Measurements from ENCODE around the gene CAMSAP2.

Gene CAMSAP2, protein sequence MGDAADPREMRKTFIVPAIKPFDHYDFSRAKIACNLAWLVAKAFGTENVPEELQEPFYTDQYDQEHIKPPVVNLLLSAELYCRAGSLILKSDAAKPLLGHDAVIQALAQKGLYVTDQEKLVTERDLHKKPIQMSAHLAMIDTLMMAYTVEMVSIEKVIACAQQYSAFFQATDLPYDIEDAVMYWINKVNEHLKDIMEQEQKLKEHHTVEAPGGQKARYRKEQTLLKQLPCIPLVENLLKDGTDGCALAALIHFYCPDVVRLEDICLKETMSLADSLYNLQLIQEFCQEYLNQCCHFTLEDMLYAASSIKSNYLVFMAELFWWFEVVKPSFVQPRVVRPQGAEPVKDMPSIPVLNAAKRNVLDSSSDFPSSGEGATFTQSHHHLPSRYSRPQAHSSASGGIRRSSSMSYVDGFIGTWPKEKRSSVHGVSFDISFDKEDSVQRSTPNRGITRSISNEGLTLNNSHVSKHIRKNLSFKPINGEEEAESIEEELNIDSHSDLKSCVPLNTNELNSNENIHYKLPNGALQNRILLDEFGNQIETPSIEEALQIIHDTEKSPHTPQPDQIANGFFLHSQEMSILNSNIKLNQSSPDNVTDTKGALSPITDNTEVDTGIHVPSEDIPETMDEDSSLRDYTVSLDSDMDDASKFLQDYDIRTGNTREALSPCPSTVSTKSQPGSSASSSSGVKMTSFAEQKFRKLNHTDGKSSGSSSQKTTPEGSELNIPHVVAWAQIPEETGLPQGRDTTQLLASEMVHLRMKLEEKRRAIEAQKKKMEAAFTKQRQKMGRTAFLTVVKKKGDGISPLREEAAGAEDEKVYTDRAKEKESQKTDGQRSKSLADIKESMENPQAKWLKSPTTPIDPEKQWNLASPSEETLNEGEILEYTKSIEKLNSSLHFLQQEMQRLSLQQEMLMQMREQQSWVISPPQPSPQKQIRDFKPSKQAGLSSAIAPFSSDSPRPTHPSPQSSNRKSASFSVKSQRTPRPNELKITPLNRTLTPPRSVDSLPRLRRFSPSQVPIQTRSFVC (N-terminal part only)

DNA sequence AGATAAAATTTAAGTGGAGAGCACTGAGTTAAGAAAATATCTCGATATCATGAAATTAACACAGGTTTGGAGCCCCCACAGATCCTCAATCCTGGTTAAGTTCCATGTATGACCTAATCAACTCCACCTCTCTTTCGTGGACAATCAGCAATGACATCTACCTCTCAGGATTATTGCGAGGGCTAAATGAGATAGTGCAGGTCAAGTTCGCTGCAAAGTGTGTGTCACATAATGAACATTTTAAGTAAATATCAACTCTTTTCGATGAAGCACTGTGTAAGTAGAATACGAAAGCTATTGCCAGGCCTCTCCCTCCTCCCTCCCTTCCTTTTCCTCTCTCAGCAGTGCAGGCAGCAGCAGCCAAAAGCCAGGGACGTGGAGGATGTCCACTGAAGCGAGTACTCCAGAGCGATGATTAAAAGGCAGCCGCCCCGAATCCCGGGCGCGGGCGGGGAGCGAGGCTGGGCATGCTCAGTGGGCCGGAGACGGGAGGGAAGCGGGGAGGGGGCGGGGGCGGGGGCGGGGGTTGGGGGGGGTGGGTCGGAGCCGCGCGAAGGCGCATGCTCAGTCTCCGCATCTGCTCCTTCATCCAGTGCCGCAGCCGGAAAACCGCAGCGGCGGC lies at the start of gene CAMSAP2:
TSS of gene CAMSAP2 (plus strand) at position 567 of the 622 bp plus-strand sequence. CDS start 935 bp downstream, outside the sequence.
- Histone ChIP-seq H3K27me3 (ENCODE audit: control insufficient read depth, insufficient read depth, low read length) (peaks cover 4% of the 10 kb centered on the region), H3K9me3 (ENCODE audit: control insufficient read depth, insufficient read depth, low read depth, low read length) (no peaks in the 10 kb centered on the region), H3K4me1 (ENCODE audit: control insufficient read depth, insufficient read depth, low read length) (peaks cover 17% of the 10 kb centered on the region), H3K4me3 (ENCODE audit: low read depth, low read length) (peak within 1 kb of the TSS; percentile 77), H3K36me3 (ENCODE audit: control insufficient read depth, insufficient read depth, low read length) (0 out of 2 replicates have a peak, but pooled peaks cover 4% of the 10 kb centered on the region), H3K27ac (ENCODE audit: low read depth, low read length) (peak within 1 kb of the TSS; percentile 91; the same call in 1 of the 2 replicates), H3K9ac (ENCODE audit: low read length) (peak within 1 kb of the TSS; percentile 98)

- Histone ChIP-seq H3K36me3 (ENCODE audit: control insufficient read depth, insufficient read depth, low read length) (no peaks in the 10 kb centered on the region), H3K27me3 (ENCODE audit: control insufficient read depth, insufficient read depth, low read length) (no peaks in the 10 kb centered on the region), H3K27ac (ENCODE audit: low read depth, low read length) (no peak overlapping the region), H3K9ac (ENCODE audit: low read length) (no peak overlapping the region), H3K4me1 (ENCODE audit: control insufficient read depth, insufficient read depth, low read length) (peaks cover 4% of the 10 kb centered on the region; the same call in 1 of the 2 replicates), H3K9me3 (ENCODE audit: control insufficient read depth, insufficient read depth, low read depth, low read length) (no peaks in the 10 kb centered on the region), H3K4me3 (ENCODE audit: low read depth, low read length) (no peak overlapping the region)
Measured at GRCh38 chr1:200692316-200692715, 46.4 kb upstream of the CAMSAP2 start.

- no peaks in the 10 kb centered on the region for H3K27me3 ChIP-seq (ENCODE audit: control insufficient read depth, insufficient read depth, low read length)
- no peak overlapping the region for H3K4me3 ChIP-seq (ENCODE audit: low read depth, low read length)
- H3K9ac ChIP-seq (ENCODE audit: low read length) = no peak overlapping the region
- no peaks in the 10 kb centered on the region for H3K9me3 ChIP-seq (ENCODE audit: control insufficient read depth, insufficient read depth, low read depth, low read length)
- no peak overlapping the region for H3K27ac ChIP-seq (ENCODE audit: low read depth, low read length)
- H3K36me3 ChIP-seq (ENCODE audit: control insufficient read depth, insufficient read depth, low read length) = no peaks in the 10 kb centered on the region
- H3K4me1 ChIP-seq (ENCODE audit: control insufficient read depth, insufficient read depth, low read length) = no peaks in the 10 kb centered on the region
Measured at GRCh38 chr1:200693327-200693726, 45.4 kb upstream of the CAMSAP2 start.

DNA sequence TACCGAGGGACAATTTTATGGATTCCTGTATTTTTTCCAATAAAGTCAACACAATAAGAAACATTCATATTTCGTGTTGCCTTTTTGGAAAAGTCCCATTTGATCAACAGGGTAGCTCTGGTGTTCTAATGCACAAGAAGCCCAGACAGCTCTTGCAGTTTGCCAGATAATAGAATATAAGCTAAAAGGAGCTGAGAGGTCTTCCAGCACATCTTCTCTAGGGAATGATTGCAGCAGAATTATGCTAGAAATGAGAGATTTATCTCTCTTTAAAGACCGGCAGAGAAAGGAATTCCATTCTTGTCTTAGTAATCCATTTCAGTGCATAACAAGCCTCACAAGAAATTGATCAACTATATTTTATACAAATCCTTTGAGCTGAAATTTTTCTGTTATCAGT lies 44.0 kb upstream of the CAMSAP2 start:
- no peak overlapping the region for H3K4me3 ChIP-seq (ENCODE audit: low read depth, low read length)
- no peaks in the 10 kb centered on the region for H3K27me3 ChIP-seq (ENCODE audit: control insufficient read depth, insufficient read depth, low read length)
- H3K36me3 ChIP-seq (ENCODE audit: control insufficient read depth, insufficient read depth, low read length) = no peaks in the 10 kb centered on the region
- no peak overlapping the region for H3K27ac ChIP-seq (ENCODE audit: low read depth, low read length)
- H3K9me3 ChIP-seq (ENCODE audit: control insufficient read depth, insufficient read depth, low read depth, low read length) = no peaks in the 10 kb centered on the region
- no peak overlapping the region for H3K9ac ChIP-seq (ENCODE audit: low read length)
- H3K4me1 ChIP-seq (ENCODE audit: control insufficient read depth, insufficient read depth, low read length) = no peaks in the 10 kb centered on the region

DNA sequence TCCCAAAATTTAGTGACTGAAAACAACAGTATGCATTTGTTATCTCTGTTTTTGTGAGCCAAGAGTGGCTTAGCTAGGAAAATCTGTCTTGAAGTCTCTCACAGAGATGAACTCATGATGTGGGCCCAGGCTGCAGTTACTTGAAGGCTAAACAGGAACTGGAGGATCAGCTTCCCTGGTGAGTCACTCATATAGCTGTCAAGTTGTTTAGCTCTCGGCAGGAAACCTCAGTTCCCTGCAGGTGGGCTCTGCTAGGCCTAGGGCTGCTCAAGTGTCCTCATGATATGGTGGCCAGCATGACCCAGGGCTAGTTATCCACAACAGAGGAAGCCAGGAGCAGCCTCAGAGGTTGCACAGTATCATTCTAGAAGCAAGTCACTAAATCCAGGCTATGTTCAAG lies 38.8 kb upstream of the CAMSAP2 start:
- no peaks in the 10 kb centered on the region for H3K27me3 ChIP-seq (ENCODE audit: control insufficient read depth, insufficient read depth, low read length)
- H3K9me3 ChIP-seq (ENCODE audit: control insufficient read depth, insufficient read depth, low read depth, low read length) = no peaks in the 10 kb centered on the region
- no peaks in the 10 kb centered on the region for H3K4me1 ChIP-seq (ENCODE audit: control insufficient read depth, insufficient read depth, low read length)
- H3K36me3 ChIP-seq (ENCODE audit: control insufficient read depth, insufficient read depth, low read length) = no peaks in the 10 kb centered on the region
- H3K9ac ChIP-seq (ENCODE audit: low read length) = no peak overlapping the region
- no peak overlapping the region for H3K4me3 ChIP-seq (ENCODE audit: low read depth, low read length)
- H3K27ac ChIP-seq (ENCODE audit: low read depth, low read length) = no peak overlapping the region

DNA sequence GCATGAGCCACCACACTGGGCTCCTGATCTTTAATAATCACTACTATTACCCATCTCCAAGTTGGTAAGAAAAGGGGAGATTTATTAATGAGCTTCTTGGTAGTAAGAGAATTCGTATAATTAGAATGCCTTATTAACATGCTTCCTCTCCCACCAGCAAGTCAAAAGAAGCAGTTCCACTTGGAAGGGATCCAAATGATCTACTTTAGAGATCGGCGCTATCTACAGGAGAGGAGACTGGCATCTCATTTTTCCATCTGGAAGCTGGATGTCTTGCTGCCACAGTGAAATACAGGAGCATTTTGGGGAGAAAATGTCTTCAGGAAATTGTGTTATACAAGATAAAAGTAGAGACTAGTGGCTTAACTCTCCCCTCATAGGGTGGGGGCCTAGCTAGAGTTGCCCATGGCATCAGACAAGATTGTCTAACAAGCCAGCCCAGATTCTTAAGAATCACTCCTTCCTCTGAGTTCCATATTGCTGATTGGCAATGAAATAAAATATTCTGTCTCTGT lies 33.6 kb upstream of the CAMSAP2 start:
- Histone ChIP-seq H3K4me3 (ENCODE audit: low read depth, low read length) (no peak overlapping the region), H3K27ac (ENCODE audit: low read depth, low read length) (no peak overlapping the region), H3K4me1 (ENCODE audit: control insufficient read depth, insufficient read depth, low read length) (no peaks in the 10 kb centered on the region), H3K36me3 (ENCODE audit: control insufficient read depth, insufficient read depth, low read length) (no peaks in the 10 kb centered on the region), H3K9ac (ENCODE audit: low read length) (no peak overlapping the region), H3K27me3 (ENCODE audit: control insufficient read depth, insufficient read depth, low read length) (no peaks in the 10 kb centered on the region), H3K9me3 (ENCODE audit: control insufficient read depth, insufficient read depth, low read depth, low read length) (no peaks in the 10 kb centered on the region)

DNA sequence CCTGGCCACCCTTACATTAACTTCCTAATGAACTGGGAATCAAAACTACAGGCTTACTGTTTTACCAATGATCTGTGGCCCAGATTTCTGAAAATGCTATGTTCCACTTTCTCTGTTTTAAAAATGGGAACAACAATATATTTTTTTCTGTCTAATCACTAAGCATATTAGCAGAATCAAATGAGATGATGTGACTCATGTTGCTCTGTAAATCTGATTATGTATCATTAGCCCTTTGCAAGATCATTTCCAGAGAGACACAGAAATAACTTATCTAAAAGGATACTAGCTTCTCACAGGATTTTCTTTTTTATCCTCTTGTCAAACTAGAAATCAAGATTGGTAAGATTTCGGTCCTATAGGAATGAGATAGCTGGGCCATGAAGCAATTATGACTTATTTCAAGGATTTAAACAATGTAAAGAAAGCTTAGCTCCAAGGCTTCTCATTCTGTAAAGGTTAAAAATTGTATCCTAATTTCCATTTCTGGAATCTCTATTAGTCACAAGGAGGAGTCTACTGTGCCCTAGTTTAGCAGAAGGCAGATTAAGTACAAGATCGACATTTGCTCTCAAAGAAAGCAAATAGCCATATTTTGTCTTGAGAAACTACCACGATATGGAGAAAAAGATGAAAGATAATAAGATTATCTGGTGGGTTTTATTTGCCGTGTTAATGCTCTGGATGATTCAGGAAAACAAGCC lies 32.4 kb upstream of the CAMSAP2 start:
- Histone ChIP-seq H3K27ac (ENCODE audit: low read depth, low read length) (no peak overlapping the region), H3K9ac (ENCODE audit: low read length) (no peak overlapping the region), H3K36me3 (ENCODE audit: control insufficient read depth, insufficient read depth, low read length) (no peaks in the 10 kb centered on the region), H3K27me3 (ENCODE audit: control insufficient read depth, insufficient read depth, low read length) (no peaks in the 10 kb centered on the region), H3K4me1 (ENCODE audit: control insufficient read depth, insufficient read depth, low read length) (no peaks in the 10 kb centered on the region), H3K4me3 (ENCODE audit: low read depth, low read length) (no peak overlapping the region), H3K9me3 (ENCODE audit: control insufficient read depth, insufficient read depth, low read depth, low read length) (no peaks in the 10 kb centered on the region)

- Histone ChIP-seq H3K4me3 (ENCODE audit: low read depth, low read length) (no peak overlapping the region), H3K36me3 (ENCODE audit: control insufficient read depth, insufficient read depth, low read length) (no peaks in the 10 kb centered on the region)
Measured at GRCh38 chr1:200707116-200707515, 31.6 kb upstream of the CAMSAP2 start.

GRCh38 chr1:200708161-200708560 lies 30.5 kb upstream of the CAMSAP2 start:
- H3K27me3 ChIP-seq (ENCODE audit: control insufficient read depth, insufficient read depth, low read length) = no peaks in the 10 kb centered on the region
- no peaks in the 10 kb centered on the region for H3K4me1 ChIP-seq (ENCODE audit: control insufficient read depth, insufficient read depth, low read length)
- no peak overlapping the region for H3K9ac ChIP-seq (ENCODE audit: low read length)
- no peaks in the 10 kb centered on the region for H3K9me3 ChIP-seq (ENCODE audit: control insufficient read depth, insufficient read depth, low read depth, low read length)
- no peaks in the 10 kb centered on the region for H3K36me3 ChIP-seq (ENCODE audit: control insufficient read depth, insufficient read depth, low read length)
- H3K4me3 ChIP-seq (ENCODE audit: low read depth, low read length) = no peak overlapping the region
- H3K27ac ChIP-seq (ENCODE audit: low read depth, low read length) = no peak overlapping the region

More at GRCh38 chr1:200707116-200707515, 31.6 kb upstream of the CAMSAP2 start:
- no peak overlapping the region for H3K27ac ChIP-seq (ENCODE audit: low read depth, low read length)
- no peaks in the 10 kb centered on the region for H3K27me3 ChIP-seq (ENCODE audit: control insufficient read depth, insufficient read depth, low read length)
- no peaks in the 10 kb centered on the region for H3K9me3 ChIP-seq (ENCODE audit: control insufficient read depth, insufficient read depth, low read depth, low read length)
- no peak overlapping the region for H3K9ac ChIP-seq (ENCODE audit: low read length)
- no peaks in the 10 kb centered on the region for H3K4me1 ChIP-seq (ENCODE audit: control insufficient read depth, insufficient read depth, low read length)

DNA sequence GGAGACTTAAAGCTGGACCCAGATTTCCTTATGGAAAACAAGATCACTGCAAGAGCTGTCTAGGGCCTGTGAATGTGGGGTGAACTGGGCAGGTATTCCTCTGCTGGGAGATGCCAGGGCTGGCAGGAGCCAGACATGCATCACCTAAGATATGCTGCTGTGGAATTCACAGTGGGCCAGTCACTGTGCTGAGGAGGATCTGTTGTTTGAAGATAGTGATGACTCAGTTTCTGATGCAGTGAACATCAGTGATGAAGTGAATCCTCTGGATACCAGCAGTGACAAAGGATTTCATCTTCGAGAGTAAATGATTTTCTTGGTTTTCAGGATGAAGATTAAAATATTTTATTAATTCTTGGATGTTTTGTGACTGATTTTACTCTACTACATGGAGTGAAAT lies 29.9 kb upstream of the CAMSAP2 start:
- no peaks in the 10 kb centered on the region for H3K36me3 ChIP-seq (ENCODE audit: control insufficient read depth, insufficient read depth, low read length)
- H3K4me1 ChIP-seq (ENCODE audit: control insufficient read depth, insufficient read depth, low read length) = no peaks in the 10 kb centered on the region
- H3K9me3 ChIP-seq (ENCODE audit: control insufficient read depth, insufficient read depth, low read depth, low read length) = no peaks in the 10 kb centered on the region
- no peak overlapping the region for H3K4me3 ChIP-seq (ENCODE audit: low read depth, low read length)
- H3K9ac ChIP-seq (ENCODE audit: low read length) = no peak overlapping the region
- H3K27me3 ChIP-seq (ENCODE audit: control insufficient read depth, insufficient read depth, low read length) = no peaks in the 10 kb centered on the region
- no peak overlapping the region for H3K27ac ChIP-seq (ENCODE audit: low read depth, low read length)
